HCT116 (cell line): ENCODE measurements around the gene ETV7. TPM values are rescaled to one million over a fixed set of nuclear protein-coding genes. Genes with fewer than 3 reads are reported as not detected.
A peak's percentile ranks its signal among the peaks of the same experiment; 100 is the strongest.

Experiments
- ATAC-seq: fragments of 200-7000 bp; cut with Tn5 transposase; 2 replicates; pipeline ENCODE4 v1.9.1; 2020; ENCODE audit warnings: mild to moderate bottlenecking, moderate library complexity
- Bru-seq: library from RNA; stranded (reverse); fragments of 400-500 nt; gene quantifications from one replicate; lab custom pipeline; 2021; lab: Mats Ljungman, UMichigan
- BruChase-seq, 2 experiments: library from RNA; stranded (reverse); fragments of 400-500 nt; gene quantifications; one replicate each; lab custom pipeline; 2021; lab: Mats Ljungman, UMichigan
- BruUV-seq: library from RNA; stranded (reverse); fragments of 400-500 nt; replicated peaks from 2 replicates; lab custom pipeline; 2021; lab: Mats Ljungman, UMichigan
- CTCF ChIA-PET: fragments of 300-600 bp; sonication (Branson Sonifier 250); formaldehyde crosslinking; loops from one replicate; lab custom pipeline; 2021; ENCODE audit warnings: antibody characterized with exemption; lab: Charles Lee
- POLR2A ChIA-PET: fragments of 300-600, 350-600 bp; sonication (Branson Sonifier 250); formaldehyde crosslinking; loops from one replicate; lab custom pipeline; 2021; ENCODE audit warnings: antibody characterized with exemption; lab: Charles Lee
- RAD21 ChIA-PET, 2 experiments: fragments of 300-600 bp; sonication (Branson Sonifier 250); formaldehyde crosslinking; loops; one replicate each; lab custom pipeline; 2023; ENCODE audit warnings: low total read pairs in 2 of 2; ENCODE audit not compliant: uncharacterized antibody in 2 of 2, unreplicated experiment in 2 of 2, low non-redundant PET in 1 of 2; lab: Charles Lee
- DNase-seq: peaks from one replicate; pipeline ENCODE4 v3.0.0-alpha.2; 2010; ENCODE audit warnings: low read depth, low spot score
- H2AFZ ChIP-seq: fragments of 200-600 bp; shearing (Covaris generic), sonication (generic); 2 replicates; pipeline ENCODE4 v1.6.1; 2017; ENCODE audit warnings: low read depth, mixed run types, mixed read lengths, antibody characterized with exemption, low read length; ENCODE audit not compliant: poor library complexity, severe bottlenecking
- H3K27ac ChIP-seq: 2 replicates; pipeline ENCODE4 v1.5.1; 2012; ENCODE audit warnings: low read depth, low read length
- H3K27me3 ChIP-seq: fragments of 200-600 bp; sonication (generic); 2 replicates; pipeline ENCODE4 v1.6.1; 2016; ENCODE audit warnings: mixed run types, low read length, mixed read lengths; ENCODE audit not compliant: insufficient read depth
- H3K36me3 ChIP-seq, 2 experiments: fragments of 200-500 bp in 1 of 2; fragments of 200-600 bp in 1 of 2; sonication (Bioruptor generic) in 1 of 2; sonication (generic) in 1 of 2; 2 replicates each; pipeline versions ENCODE4 v1.5.1 to v1.6.1; 2014 to 2016; ENCODE audit warnings: low read length in 2 of 2, inconsistent platforms in 1 of 2, mixed read lengths in 1 of 2, mixed run types in 1 of 2; ENCODE audit not compliant: insufficient read depth in 2 of 2, control insufficient read depth in 1 of 2
- H3K4me1 ChIP-seq, 2 experiments: fragments of 200-600 bp in 1 of 2; sonication (generic) in 1 of 2; 2 replicates each; pipeline versions ENCODE4 v1.5.1 to v1.6.1; 2012 to 2017; ENCODE audit warnings: low read length in 2 of 2, inconsistent platforms in 1 of 2, mild to moderate bottlenecking in 1 of 2, mixed read lengths in 1 of 2, mixed run types in 1 of 2, moderate library complexity in 1 of 2; ENCODE audit not compliant: insufficient read depth in 2 of 2, control insufficient read depth in 1 of 2
- H3K4me2 ChIP-seq: fragments of 200-600 bp; sonication (generic); 2 replicates; pipeline ENCODE4 v1.6.1; 2017; ENCODE audit warnings: mixed run types, low read length, mixed read lengths
- H3K4me3 ChIP-seq, 2 experiments: fragments of 200-600 bp in 1 of 2; sonication (generic) in 1 of 2; replicated peaks in 1 of 2; 2 replicates each; pipeline ENCODE4 v1.5.1; 2011 to 2016; ENCODE audit warnings: low read length in 2 of 2, control low read depth in 1 of 2, low read depth in 1 of 2, mild to moderate bottlenecking in 1 of 2, mixed read lengths in 1 of 2, mixed run types in 1 of 2
- H3K79me2 ChIP-seq: fragments of 200-600 bp; sonication (generic); 2 replicates; pipeline ENCODE4 v1.6.1; 2017; ENCODE audit warnings: mild to moderate bottlenecking, mixed run types, low read length, moderate library complexity, mixed read lengths; ENCODE audit not compliant: insufficient read depth
- H3K9ac ChIP-seq: fragments of 200-600 bp; sonication (generic); 2 replicates; pipeline ENCODE4 v1.6.1; 2016; ENCODE audit warnings: low read length, mixed read lengths
- H3K9me2 ChIP-seq: fragments of 200-600 bp; sonication (generic), shearing (Covaris generic); 2 replicates; pipeline ENCODE4 v1.6.1; 2017; ENCODE audit warnings: mixed run types, mild to moderate bottlenecking, moderate library complexity; ENCODE audit not compliant: insufficient read depth
- H3K9me3 ChIP-seq, 2 experiments: fragments of 200-500 bp in 1 of 2; fragments of 200-600 bp in 1 of 2; sonication (Bioruptor generic) in 1 of 2; sonication (generic) in 1 of 2; 2 replicates each; pipeline ENCODE4 v1.6.1; 2014 to 2017; ENCODE audit warnings: low read length in 2 of 2, mixed read lengths in 2 of 2, inconsistent platforms in 1 of 2, low read depth in 1 of 2, mild to moderate bottlenecking in 1 of 2, mixed run types in 1 of 2, moderate library complexity in 1 of 2; ENCODE audit not compliant: control insufficient read depth in 1 of 2, insufficient read depth in 1 of 2
- H4K20me1 ChIP-seq: fragments of 200-600 bp; sonication (generic), shearing (Covaris generic); 2 replicates; pipeline ENCODE4 v1.6.1; 2017; ENCODE audit warnings: mixed run types, mild to moderate bottlenecking, moderate library complexity; ENCODE audit not compliant: insufficient read depth
- ELF1 ChIP-seq: IDR thresholded peaks from 2 replicates; pipeline ENCODE4 v1.6.1; 2012; ENCODE audit warnings: low read depth, borderline replicate concordance
- POLR2A ChIP-seq: IDR thresholded peaks from 2 replicates; pipeline ENCODE4 v1.7.0; 2011; ENCODE audit warnings: borderline replicate concordance; ENCODE audit not compliant: insufficient read depth, insufficient read length; ENCODE audit errors: extremely low read depth
- SIN3A ChIP-seq: IDR thresholded peaks from 2 replicates; pipeline ENCODE4 v1.6.1; 2012; ENCODE audit warnings: low read depth
- TCF7L2 ChIP-seq: IDR thresholded peaks from 2 replicates; pipeline ENCODE4 v1.7.0; 2011; ENCODE audit warnings: borderline replicate concordance, inconsistent platforms; ENCODE audit not compliant: insufficient read depth, insufficient read length; ENCODE audit errors: extremely low read depth
- YY1 ChIP-seq: IDR thresholded peaks from 2 replicates; pipeline ENCODE4 v1.6.1; 2011; ENCODE audit warnings: low read length, low read depth, moderate library complexity, mild to moderate bottlenecking; ENCODE audit not compliant: insufficient replicate concordance; ENCODE audit errors: extremely low read depth
- ZNF274 ChIP-seq: fragments of 200-500 bp; sonication (Bioruptor generic); IDR thresholded peaks from 2 replicates; pipeline ENCODE4 v1.6.1; 2014; ENCODE audit warnings: mild to moderate bottlenecking, low read depth, low read length, inconsistent platforms
- intact Hi-C: fragments of 100-400 bp; cut with micrococcal nuclease; formaldehyde crosslinking; loops from 2 replicates; pipeline ENCODE4 v1.10.0; 2022
- long read RNA-seq: library from polyadenylated mRNA; unstranded; transcript quantifications from one replicate; pipeline ENCODE4 v2.0.0, GENCODE V29; 2021; ENCODE audit not compliant: unreplicated experiment
- polyA plus RNA-seq: library from polyadenylated mRNA; unstranded; fragments of >200 nt; gene quantifications from 2 replicates; pipeline ENCODE4 v1.2.1, GENCODE V29; 2012; ENCODE audit warnings: missing spikeins
- total RNA-seq: library from RNA; stranded (reverse); gene quantifications from one replicate; pipeline ENCODE4 v1.2.1, GENCODE V29; 2021; ENCODE audit not compliant: unreplicated experiment
- TF ChIP-seq, protein P1 (sequence below): IDR thresholded peaks from 2 replicates; pipeline ENCODE4 v1.6.1; 2012
- TF ChIP-seq, protein P2 (sequence below): IDR thresholded peaks from 2 replicates; pipeline ENCODE4 v1.6.1; 2012

The ETV7 gene
- total RNA-seq (1.0 TPM), Bru-seq, nascent RNA (percentile 30 among the genes with signal in this experiment), BruChase-seq, experiment 1, labeled RNA remaining after a 6-hour chase (percentile 22 among the genes with signal in this experiment), BruChase-seq, experiment 2, labeled RNA remaining after a 2-hour chase (percentile 26 among the genes with signal in this experiment)
- 0.75 and 1.1 TPM in 2 replicates for polyA plus RNA-seq
- long read RNA-seq, partial matches to known transcripts = 1 of 5 reads
- long read RNA-seq, other reads (novel, unspliced or antisense) = 1 of 5 reads

DNA sequence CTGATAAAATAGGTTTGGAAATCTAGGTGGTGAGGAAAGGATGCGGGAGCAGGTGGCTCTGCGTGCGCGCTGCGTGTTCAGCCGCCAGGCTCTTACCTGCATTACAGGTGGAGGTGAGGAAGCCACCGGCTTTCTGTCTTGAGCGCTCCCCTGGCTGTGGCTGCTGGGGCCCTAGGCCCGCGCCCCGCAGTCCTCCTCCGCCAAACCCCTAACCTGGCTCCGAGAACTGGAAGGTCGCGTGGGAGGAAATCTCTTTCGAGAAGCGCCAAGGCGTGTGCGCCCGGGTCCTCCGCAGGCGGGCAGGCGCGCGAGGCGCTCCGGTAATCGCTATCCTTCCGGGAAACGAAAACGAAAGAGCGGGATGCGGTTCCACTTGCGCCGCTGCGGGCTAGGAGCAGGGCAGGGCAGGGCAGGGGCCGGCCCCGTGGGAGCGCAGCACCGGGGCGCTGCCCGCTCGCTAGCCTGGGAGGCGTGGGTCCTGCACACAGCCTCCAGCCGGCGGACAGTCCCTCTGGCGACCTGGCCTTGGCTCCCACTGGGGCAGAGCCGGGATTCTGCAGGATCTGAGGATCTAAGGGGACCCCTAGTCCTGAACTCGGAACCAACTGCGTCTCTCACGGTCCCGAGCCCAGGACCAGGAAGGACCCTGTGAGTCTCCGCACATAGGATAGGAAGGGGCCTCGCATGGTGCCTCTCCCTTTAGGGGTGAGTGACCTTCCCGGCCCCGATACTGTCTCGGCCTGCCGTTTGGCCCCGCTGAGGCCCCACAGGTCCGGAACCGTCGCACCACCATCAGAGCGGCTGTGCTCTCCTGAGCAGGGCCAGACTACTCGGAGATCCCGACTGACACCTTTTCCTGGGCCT, at the start of gene ETV7:
TSS of gene ETV7 (minus strand) at position 230 of the 864 bp plus-strand sequence. CDS start at position 102, 128 bp downstream.
- H3K27ac ChIP-seq = no peak within 1 kb of the TSS
- CTCF ChIA-PET = no interaction called here

More for the DNA sequence above, at the start of gene ETV7:
- no peaks in the 10 kb centered on the region for H3K27me3 ChIP-seq
- RAD21 ChIA-PET = no interaction called here
- H3K9me3 ChIP-seq = no peaks in the 10 kb centered on the region
- ATAC-seq = peak; percentile 74
- peak within 1 kb of the TSS; percentile 50 for H3K9ac ChIP-seq
- H3K79me2 ChIP-seq = no peaks in the 10 kb centered on the region
- H3K36me3 ChIP-seq = no peaks in the 10 kb centered on the region
- H4K20me1 ChIP-seq = no peaks in the 10 kb centered on the region
- TF ChIP-seq, protein P1, sequence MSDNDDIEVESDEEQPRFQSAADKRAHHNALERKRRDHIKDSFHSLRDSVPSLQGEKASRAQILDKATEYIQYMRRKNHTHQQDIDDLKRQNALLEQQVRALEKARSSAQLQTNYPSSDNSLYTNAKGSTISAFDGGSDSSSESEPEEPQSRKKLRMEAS = peak; percentile 57; the same call in 1 of the 2 replicates
- no peak for TF ChIP-seq ELF1
- no peak for TF ChIP-seq SIN3A
- no peak for TF ChIP-seq ZNF274
- peak; percentile 4 for TF ChIP-seq YY1
- TF ChIP-seq POLR2A = no peak
- no peak for TF ChIP-seq TCF7L2
- TF ChIP-seq, protein P2, sequence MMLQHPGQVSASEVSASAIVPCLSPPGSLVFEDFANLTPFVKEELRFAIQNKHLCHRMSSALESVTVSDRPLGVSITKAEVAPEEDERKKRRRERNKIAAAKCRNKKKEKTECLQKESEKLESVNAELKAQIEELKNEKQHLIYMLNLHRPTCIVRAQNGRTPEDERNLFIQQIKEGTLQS = no peak
- H3K4me1 ChIP-seq = peaks cover 0 to 20% of the 10 kb centered on the region in 2 experiments; a peak in 2 of 4 replicates
- peak within 1 kb of the TSS; percentile 83 for H2AFZ ChIP-seq
- peak within 1 kb of the TSS; percentile 91 for H3K4me2 ChIP-seq
- BruUV-seq = no TSS peak
- DNase-seq = no peak
- H3K9me2 ChIP-seq = no peaks in the 10 kb centered on the region
- POLR2A ChIA-PET = no interaction called here
- intact Hi-C loops = no loop called here
- H3K4me3 ChIP-seq = peak within 1 kb of the TSS; percentile 52 to 65
